Esophagus squamous epithelium (tissue), 5 donors: ENCODE measurements around the gene MAFF. TPM values are rescaled to one million over a fixed set of nuclear protein-coding genes. Genes with fewer than 3 reads are reported as not detected.
A peak's percentile ranks its signal among the peaks of the same experiment; 100 is the strongest.

ENCODE experiments used
- DNase-seq: peaks from one replicate; lab custom pipeline; 2025; lab: John Stamatoyannopoulos, UW
- H3K27ac ChIP-seq, 4 donors: fragments of 200-600 bp; sonication (generic); one replicate each; pipeline ENCODE4 v1.5.1; 2016 to 2019; ENCODE audit warnings: mild to moderate bottlenecking in 1 of 4
- H3K27me3 ChIP-seq, 4 donors: fragments of 200-600 bp; sonication (generic); 1 replicate in 3 of 4; 2 replicates in 1 of 4; pipeline versions ENCODE4 v1.5.1 to v1.6.0; 2017 to 2021; ENCODE audit warnings: antibody characterized with exemption in 1 of 4
- H3K36me3 ChIP-seq, 3 donors: fragments of 200-600 bp; sonication (generic); one replicate each; pipeline ENCODE4 v1.5.1; 2016 to 2019
- H3K4me1 ChIP-seq, 3 donors: fragments of 200-600 bp; sonication (generic); one replicate each; pipeline ENCODE4 v1.5.1; 2017 to 2019
- H3K4me3 ChIP-seq, 4 donors: fragments of 200-600 bp; sonication (generic); 1 replicate in 3 of 4; 2 replicates in 1 of 4; pipeline ENCODE4 v1.5.1; 2016 to 2019; ENCODE audit warnings: mild to moderate bottlenecking in 2 of 4, moderate library complexity in 1 of 4
- H3K9me3 ChIP-seq, 3 donors: fragments of 200-600 bp; sonication (generic); one replicate each; pipeline ENCODE4 v1.5.1; 2016 to 2019
- POLR2A ChIP-seq, 4 donors: fragments of 450-650 bp; IDR thresholded peaks; one replicate each; pipeline ENCODE4 v1.6.1; 2017; ENCODE audit warnings: antibody characterized with exemption in 4 of 4, mild to moderate bottlenecking in 4 of 4, moderate library complexity in 3 of 4
- WGBS, 2 donors: methylation state at CpG; one replicate each; pipeline ENCODE4 v1.1.5; 2018; 5-methylcytosine and 5-hydroxymethylcytosine counted together
- intact Hi-C: fragments of 100-400 bp; cut with DNase I; formaldehyde crosslinking; loops from one replicate; pipeline ENCODE4 v1.15.0; 2022
- total RNA-seq, 4 donors: library from RNA; depleted of rRNA; stranded (reverse); fragments of >200 nt; gene quantifications; one replicate each; pipeline ENCODE4 v1.1.0, GENCODE V29; 2016
- TF ChIP-seq, protein P1 (sequence below), 6 experiments: fragments of 450-650 bp in 4 of 6; fragments of 200-600 bp in 2 of 6; sonication (generic) in 2 of 6; IDR thresholded peaks; one replicate each; pipeline ENCODE4 v1.5.1; 2016 to 2019; ENCODE audit warnings: antibody characterized with exemption in 6 of 6, mild to moderate bottlenecking in 4 of 6, moderate library complexity in 4 of 6
- donor health status: DM: yes; HTN: yes; CAD: no.

MAFF gene
- total RNA-seq, 4 donors from 2014 or later = 19.4 to 51.6 (median 40.5) TPM

DNA sequence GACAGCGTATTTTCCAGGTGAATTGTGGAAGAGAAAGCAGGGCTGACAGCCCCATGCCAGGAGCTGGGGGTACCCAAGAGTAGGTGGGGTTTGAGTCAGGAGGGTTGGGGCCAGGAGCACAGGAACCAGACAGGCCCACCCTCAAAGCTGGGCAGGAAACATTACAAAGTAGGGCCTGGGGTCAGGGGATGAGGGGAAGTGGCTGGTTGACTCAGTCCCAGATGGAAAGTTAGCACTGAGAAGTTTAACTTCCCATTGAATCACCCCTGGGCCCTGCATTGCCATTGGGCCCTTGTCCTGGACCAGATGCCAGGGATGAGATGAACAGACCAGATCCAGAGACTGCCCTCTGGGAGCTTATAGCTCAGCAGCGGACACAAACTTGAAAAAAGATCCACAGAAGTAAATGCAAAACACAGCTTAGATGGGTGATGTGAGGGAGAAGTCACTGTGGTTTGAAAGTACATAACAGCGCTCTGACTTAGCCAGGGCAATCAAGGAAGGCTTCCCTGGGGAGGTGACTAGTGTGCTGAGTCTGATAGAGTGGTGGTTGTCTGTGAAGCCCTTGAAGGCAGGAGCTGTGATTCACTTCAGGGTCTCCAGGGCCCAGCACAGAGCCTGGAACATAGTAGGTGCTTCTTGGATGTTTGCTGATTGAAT is 2.2 kb downstream of the MAFF start:
- H3K4me3 ChIP-seq = peak overlapping the region in 3 of 4 donors; percentile 66 to 96 (median 96)
- no peak for DNase-seq
- intact Hi-C loops = no loop called here

DNA sequence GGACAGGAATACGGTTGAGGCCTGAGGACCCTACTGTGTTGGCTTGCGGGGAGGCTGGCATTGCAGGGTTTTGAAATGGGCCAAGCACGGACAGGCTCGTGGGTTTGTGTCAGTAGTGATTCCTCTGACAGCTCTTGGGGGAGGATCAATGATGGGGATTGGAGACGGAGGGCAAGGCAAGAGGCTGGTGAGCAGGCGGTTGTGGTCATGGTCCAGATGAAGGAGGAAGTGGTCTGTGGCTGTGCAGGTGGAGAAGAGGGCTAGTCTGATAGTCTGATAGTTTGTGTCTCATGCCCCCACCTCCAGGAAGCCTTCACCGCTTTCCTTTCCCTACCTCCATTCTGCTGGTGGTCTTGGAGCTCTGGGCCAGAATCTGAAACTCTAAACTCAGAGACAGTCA is 3.0 kb downstream of the MAFF start:
- Histone ChIP-seq H3K36me3 (peaks cover 0 to 12% (median 0%) of the 10 kb centered on the region in 3 donors), H3K27me3 (no peaks in the 10 kb centered on the region), H3K4me1 (peaks cover 12 to 42% (median 23%) of the 10 kb centered on the region in 3 donors), H3K4me3 (peak overlapping the region in 2 of 4 donors; percentile 10 to 96), H3K9me3 (no peaks in the 10 kb centered on the region), H3K27ac (peak overlapping the region; percentile 92 to 100 (median 98))
- WGBS, 2 donors = 63 to 72% methylated on average over 7 of the region's 7 CpGs
- intact Hi-C loops = no loop called here
- DNase-seq = no peak
- TF ChIP-seq POLR2A (IDR thresholded peaks at IDR 0.05) = no peak
- TF ChIP-seq, protein P1, sequence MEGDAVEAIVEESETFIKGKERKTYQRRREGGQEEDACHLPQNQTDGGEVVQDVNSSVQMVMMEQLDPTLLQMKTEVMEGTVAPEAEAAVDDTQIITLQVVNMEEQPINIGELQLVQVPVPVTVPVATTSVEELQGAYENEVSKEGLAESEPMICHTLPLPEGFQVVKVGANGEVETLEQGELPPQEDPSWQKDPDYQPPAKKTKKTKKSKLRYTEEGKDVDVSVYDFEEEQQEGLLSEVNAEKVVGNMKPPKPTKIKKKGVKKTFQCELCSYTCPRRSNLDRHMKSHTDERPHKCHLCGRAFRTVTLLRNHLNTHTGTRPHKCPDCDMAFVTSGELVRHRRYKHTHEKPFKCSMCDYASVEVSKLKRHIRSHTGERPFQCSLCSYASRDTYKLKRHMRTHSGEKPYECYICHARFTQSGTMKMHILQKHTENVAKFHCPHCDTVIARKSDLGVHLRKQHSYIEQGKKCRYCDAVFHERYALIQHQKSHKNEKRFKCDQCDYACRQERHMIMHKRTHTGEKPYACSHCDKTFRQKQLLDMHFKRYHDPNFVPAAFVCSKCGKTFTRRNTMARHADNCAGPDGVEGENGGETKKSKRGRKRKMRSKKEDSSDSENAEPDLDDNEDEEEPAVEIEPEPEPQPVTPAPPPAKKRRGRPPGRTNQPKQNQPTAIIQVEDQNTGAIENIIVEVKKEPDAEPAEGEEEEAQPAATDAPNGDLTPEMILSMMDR (IDR thresholded peaks at IDR 0.05) = no peak

More for the DNA sequence above, 2.2 kb downstream of the MAFF start:
- Histone ChIP-seq H3K36me3 (peaks cover 0 to 12% (median 0%) of the 10 kb centered on the region in 3 donors), H3K9me3 (no peaks in the 10 kb centered on the region), H3K4me1 (peaks cover 12 to 42% (median 23%) of the 10 kb centered on the region in 3 donors), H3K27ac (peak overlapping the region; percentile 92 to 100 (median 98)), H3K27me3 (no peaks in the 10 kb centered on the region)
- TF ChIP-seq, protein P1 (IDR thresholded peaks at IDR 0.05) = no peak
- no peak for TF ChIP-seq POLR2A (IDR thresholded peaks at IDR 0.05)
- WGBS, 2 donors = 89 to 93% methylated on average over 2 of the region's 3 CpGs

DNA sequence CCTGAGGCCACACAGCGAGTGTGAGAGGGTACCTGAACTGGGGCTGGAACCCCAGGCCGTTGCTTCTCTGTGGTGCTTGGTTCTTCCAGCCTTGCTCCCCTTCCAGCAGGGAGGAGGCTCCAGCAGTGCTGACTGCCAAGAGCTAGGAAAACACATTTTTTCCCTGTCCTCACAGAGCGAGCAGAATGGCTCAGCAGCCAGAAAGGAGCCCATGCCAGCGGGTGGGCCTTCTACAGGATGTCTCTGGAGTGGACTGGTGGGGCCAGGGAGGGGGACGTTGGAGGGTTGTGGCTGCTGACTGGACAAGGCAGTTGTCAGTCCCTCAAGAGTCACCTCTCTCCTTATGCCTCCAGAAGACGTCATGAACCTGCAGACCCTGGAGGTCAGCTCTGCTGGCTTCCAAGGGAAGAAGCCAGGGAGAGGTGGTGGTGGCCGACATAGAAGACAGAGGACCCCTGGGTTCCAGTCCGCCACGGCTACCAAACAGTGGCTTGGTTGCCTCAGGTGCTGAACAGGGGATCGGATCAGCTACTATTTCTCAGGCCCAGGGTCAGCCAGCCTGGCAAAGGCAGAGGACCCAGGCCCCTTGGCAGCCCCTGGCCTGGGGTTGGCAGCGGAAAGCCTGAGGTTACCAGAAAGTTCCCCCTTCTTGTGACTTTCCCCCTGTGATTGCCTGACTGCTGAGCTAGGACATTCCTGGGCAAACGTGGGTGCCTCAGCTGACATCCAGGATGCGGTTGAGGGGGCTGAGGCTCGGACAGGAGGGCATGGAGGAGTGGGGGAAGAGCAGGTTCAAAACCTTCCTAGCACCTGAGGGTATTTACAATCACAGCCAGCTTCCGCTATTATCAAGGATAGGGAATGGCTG is 3.7 kb downstream of the MAFF start:
- peaks cover 0 to 12% (median 0%) of the 10 kb centered on the region in 3 donors for H3K36me3 ChIP-seq
- H3K4me3 ChIP-seq = peak overlapping the region in 1 of 4 donors; percentile 96
- intact Hi-C loops = no loop called here
- no peaks in the 10 kb centered on the region for H3K9me3 ChIP-seq
- DNase-seq = no peak
- H3K27ac ChIP-seq = peak overlapping the region; percentile 92 to 100 (median 98)
- WGBS, 2 donors = 71 to 72% methylated on average over 7 to 8 of the region's 15 CpGs
- no peaks in the 10 kb centered on the region for H3K27me3 ChIP-seq
- peaks cover 12 to 42% (median 23%) of the 10 kb centered on the region in 3 donors for H3K4me1 ChIP-seq
- TF ChIP-seq, protein P1 (IDR thresholded peaks at IDR 0.05) = no peak
- no peak for TF ChIP-seq POLR2A (IDR thresholded peaks at IDR 0.05)

DNA sequence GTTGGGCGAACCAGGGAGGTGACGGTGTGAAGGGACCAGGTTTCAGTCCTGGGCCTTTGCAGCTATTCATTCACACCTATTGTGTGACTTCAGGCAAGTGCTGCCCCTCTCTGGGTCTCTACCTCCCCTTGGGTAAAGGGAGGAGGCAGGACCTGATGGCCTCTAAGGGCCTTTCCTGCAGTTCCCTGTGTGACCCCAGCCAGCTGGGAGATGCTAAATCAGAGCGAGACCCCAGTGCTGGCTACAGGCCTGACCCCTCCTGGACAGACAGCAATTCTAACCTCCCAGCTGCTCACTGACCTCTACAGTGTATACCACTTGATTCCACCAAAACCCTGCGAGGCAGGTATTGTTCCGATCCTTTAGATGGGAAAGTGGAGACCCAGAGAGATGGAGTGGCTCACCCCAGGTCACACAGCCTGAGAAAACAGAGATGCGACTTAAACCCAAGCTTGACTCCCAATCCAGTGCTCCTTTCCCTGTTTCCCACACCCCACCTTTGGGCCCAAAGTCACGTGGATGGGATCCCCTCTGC is 6.2 kb downstream of the MAFF start:
- no peak overlapping the region for H3K4me3 ChIP-seq
- TF ChIP-seq, protein P1 (IDR thresholded peaks at IDR 0.05) = no peak
- TF ChIP-seq POLR2A (IDR thresholded peaks at IDR 0.05) = no peak
- H3K27ac ChIP-seq = no peak overlapping the region
- DNase-seq = no peak
- 83 to 92% methylated on average over 3 to 4 of the region's 7 CpGs for WGBS, 2 donors
- H3K4me1 ChIP-seq = peaks cover 10 to 31% (median 23%) of the 10 kb centered on the region in 3 donors
- H3K27me3 ChIP-seq = no peaks in the 10 kb centered on the region
- intact Hi-C loops = no loop called here
- H3K36me3 ChIP-seq = peaks cover 0 to 12% (median 0%) of the 10 kb centered on the region in 3 donors
- no peaks in the 10 kb centered on the region for H3K9me3 ChIP-seq
